Measurements from ENCODE around the gene MCU.

The MCU gene

DNA sequence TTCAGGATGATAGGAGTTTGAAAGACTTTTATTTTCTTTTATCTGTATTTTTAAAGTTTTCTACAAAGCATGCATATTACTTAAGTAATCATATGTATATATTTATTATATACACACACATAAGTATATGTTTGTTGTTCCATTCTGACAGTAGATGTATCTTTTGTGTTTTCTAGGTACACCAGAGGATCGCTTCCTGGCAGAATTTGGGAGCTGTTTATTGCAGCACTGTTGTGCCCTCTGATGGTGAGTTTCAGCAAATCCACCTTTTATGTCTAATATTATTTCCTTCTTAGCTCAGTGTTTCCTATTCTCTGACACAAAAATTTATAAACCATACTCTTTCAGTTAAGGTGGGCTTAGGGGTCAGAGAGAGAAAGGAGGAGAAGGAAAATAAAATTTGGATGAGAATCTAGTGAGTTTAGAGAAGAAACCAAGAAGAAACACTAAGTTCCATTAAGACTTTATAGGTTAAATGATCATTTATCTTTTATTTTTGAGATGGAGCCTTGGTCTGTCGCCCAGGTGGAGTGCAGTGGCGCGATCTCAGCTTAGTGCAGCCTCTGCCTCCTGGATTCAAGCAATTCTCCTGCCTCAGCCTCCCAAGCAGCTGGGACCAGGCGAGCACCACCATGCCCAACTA, 142.4 kb downstream of the MCU start:
- TF ChIP-seq, protein P1, sequence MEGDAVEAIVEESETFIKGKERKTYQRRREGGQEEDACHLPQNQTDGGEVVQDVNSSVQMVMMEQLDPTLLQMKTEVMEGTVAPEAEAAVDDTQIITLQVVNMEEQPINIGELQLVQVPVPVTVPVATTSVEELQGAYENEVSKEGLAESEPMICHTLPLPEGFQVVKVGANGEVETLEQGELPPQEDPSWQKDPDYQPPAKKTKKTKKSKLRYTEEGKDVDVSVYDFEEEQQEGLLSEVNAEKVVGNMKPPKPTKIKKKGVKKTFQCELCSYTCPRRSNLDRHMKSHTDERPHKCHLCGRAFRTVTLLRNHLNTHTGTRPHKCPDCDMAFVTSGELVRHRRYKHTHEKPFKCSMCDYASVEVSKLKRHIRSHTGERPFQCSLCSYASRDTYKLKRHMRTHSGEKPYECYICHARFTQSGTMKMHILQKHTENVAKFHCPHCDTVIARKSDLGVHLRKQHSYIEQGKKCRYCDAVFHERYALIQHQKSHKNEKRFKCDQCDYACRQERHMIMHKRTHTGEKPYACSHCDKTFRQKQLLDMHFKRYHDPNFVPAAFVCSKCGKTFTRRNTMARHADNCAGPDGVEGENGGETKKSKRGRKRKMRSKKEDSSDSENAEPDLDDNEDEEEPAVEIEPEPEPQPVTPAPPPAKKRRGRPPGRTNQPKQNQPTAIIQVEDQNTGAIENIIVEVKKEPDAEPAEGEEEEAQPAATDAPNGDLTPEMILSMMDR (IDR thresholded peaks at IDR 0.05; ENCODE audit: borderline replicate concordance, control extremely low read depth, extremely low read depth, insufficient read depth, missing control alignments) = peak; percentile 50
- DNase-seq (ENCODE audit: low spot score) = peak; percentile 53
- in situ Hi-C loops (cut with MboI; ENCODE audit: low sequenced_read_pairs, unreplicated experiment) = loop anchor here (5.0 kb wide), 1 partner anchor 472 kb away; no protein-coding TSS in a partner anchor

DNA sequence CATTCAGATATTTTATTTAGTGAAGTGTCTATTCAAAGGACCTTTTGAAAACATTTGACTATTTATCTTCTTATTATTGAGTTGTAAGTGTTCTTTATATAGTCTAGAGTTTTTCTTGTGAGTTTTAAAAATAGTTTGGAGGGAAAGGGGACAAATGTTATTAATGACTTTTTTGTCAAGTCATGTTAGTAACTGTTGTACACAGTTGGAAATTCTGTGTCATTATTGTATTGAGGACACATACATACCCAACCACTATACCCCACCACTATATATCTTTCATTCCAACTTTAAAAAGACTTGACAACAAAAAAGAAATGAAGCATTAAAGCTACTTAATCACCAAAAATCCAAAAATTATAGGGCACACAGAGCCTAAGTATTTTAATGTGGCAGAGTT, 148.4 kb downstream of the MCU start:
- in situ Hi-C loops (cut with MboI; ENCODE audit: low sequenced_read_pairs, unreplicated experiment) = no loop called here
- no peak for DNase-seq (ENCODE audit: low spot score)
- TF ChIP-seq, protein P1 (IDR thresholded peaks at IDR 0.05; ENCODE audit: borderline replicate concordance, control extremely low read depth, extremely low read depth, insufficient read depth, missing control alignments) = no peak

DNA sequence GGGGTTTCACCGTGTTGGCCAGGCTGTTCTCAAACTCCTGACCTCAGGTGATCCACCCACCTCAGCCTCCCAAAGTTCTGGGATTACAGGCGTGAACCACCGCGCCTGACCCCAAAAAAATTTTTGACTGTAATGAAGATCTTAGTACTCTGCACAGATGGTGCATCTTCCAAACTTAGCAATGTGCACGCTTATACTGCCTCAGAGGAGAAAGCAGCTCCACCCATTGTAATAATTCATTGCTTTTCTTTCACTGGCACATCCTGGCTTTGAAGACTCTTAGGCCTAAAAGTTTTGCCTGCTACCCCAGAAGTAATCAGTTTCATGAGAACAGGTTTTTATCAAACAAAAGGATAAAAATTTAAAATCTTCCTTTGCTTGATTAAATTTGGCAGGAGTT, 149.5 kb downstream of the MCU start:
- no peak for DNase-seq (ENCODE audit: low spot score)
- TF ChIP-seq, protein P1 (IDR thresholded peaks at IDR 0.05; ENCODE audit: borderline replicate concordance, control extremely low read depth, extremely low read depth, insufficient read depth, missing control alignments) = no peak

DNA sequence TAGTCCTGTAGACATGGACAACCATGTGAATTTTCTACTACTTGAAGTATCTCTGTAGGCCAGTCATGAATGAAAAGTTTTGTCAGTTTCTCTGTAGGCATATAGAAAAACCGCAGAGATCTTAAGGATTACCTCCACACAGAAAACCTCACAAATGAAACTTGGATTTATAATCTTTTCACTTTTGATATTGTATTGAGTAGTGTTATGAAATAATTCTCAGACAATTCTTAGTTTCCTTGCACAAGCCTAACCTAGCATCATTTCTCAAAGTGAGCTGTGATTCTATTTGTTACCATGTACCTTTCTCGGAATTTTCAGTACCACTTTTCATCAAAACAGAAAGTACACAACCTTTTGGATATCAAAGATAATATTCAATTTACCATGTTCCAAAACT, 150.2 kb downstream of the MCU start:
- in situ Hi-C loops (cut with MboI; ENCODE audit: low sequenced_read_pairs, unreplicated experiment) = no loop called here
- TF ChIP-seq, protein P1 (IDR thresholded peaks at IDR 0.05; ENCODE audit: borderline replicate concordance, control extremely low read depth, extremely low read depth, insufficient read depth, missing control alignments) = no peak
- DNase-seq (ENCODE audit: low spot score) = no peak

More for the DNA sequence above, 149.5 kb downstream of the MCU start:
- in situ Hi-C loops (cut with MboI; ENCODE audit: low sequenced_read_pairs, unreplicated experiment) = no loop called here

DNA sequence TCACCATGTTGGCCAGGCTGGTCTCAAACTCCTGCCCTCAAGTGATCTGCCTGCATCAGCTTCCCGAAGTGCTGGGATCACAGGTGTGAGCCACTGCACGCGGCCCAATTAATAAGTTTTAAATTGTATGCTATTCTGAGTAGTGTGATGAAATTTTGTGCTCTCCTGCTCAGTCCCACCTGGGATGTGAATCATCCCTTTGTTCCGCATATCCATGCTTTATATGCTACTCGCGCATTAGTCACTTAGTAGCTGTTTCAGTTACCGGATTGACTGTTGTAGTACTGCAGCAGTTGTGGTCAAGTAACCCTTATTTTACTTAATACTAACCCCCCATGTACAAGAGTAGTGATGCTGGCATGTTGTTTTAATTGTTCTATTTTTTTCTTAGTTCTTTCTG, 154.3 kb downstream of the MCU start:
- no peak for DNase-seq (ENCODE audit: low spot score)
- in situ Hi-C loops (cut with MboI; ENCODE audit: low sequenced_read_pairs, unreplicated experiment) = no loop called here
- TF ChIP-seq, protein P1 (IDR thresholded peaks at IDR 0.05; ENCODE audit: borderline replicate concordance, control extremely low read depth, extremely low read depth, insufficient read depth, missing control alignments) = no peak

DNA sequence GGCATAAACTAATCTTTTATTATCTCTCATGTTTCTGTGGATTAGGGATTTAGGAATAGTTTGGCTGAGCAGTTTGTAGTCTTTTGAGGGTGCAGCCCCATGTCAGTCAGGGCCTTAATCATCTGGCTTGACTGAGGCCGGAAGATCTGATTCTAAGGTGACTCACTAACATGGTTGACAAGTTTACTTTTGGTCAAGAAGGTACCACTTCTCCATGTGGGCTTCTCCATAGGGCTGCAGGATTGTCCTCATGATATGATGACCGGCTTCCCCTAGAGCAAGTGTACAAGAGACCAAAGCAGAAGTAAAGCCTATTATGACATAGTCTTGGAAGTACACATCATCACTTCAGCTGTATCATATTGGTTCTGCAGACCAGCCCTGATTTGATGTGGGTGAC, 155.7 kb downstream of the MCU start:
- TF ChIP-seq, protein P1 (IDR thresholded peaks at IDR 0.05; ENCODE audit: borderline replicate concordance, control extremely low read depth, extremely low read depth, insufficient read depth, missing control alignments) = no peak
- in situ Hi-C loops (cut with MboI; ENCODE audit: low sequenced_read_pairs, unreplicated experiment) = no loop called here
- no peak for DNase-seq (ENCODE audit: low spot score)

Data from GM13976 (cell line).